Measurements from ENCODE around the gene LAMA5. TPM values are rescaled to one million over a fixed set of nuclear protein-coding genes. Genes with fewer than 3 reads are reported as not detected.

Gene LAMA5
- total RNA-seq, 1 donor from 2014 or later = 34.5 TPM

DNA sequence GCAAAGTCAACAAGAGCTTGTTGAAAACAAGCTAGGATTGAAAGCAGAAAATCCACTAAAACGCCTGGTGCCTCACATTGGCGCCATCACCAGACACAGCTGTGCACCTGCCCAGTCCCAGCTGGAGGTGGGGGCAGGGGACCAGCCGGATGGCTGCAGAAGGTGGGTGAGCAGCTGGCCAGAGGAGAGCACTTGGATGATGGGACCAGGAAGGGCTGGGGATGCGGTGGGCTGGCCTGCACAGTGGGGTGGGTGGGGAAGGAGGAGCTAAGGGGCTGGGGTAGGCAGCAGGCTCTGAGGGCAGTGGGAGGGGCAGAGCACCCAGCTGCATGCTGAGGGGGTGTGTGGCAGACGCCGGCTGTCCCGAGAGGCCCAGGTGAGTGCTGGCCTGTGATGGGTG, 32.9 kb upstream of the LAMA5 start:
- DNase-seq (ENCODE audit: low spot score) = no peak
- TF ChIP-seq, protein P1, sequence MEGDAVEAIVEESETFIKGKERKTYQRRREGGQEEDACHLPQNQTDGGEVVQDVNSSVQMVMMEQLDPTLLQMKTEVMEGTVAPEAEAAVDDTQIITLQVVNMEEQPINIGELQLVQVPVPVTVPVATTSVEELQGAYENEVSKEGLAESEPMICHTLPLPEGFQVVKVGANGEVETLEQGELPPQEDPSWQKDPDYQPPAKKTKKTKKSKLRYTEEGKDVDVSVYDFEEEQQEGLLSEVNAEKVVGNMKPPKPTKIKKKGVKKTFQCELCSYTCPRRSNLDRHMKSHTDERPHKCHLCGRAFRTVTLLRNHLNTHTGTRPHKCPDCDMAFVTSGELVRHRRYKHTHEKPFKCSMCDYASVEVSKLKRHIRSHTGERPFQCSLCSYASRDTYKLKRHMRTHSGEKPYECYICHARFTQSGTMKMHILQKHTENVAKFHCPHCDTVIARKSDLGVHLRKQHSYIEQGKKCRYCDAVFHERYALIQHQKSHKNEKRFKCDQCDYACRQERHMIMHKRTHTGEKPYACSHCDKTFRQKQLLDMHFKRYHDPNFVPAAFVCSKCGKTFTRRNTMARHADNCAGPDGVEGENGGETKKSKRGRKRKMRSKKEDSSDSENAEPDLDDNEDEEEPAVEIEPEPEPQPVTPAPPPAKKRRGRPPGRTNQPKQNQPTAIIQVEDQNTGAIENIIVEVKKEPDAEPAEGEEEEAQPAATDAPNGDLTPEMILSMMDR (IDR thresholded peaks at IDR 0.05; ENCODE audit: unreplicated experiment) = no peak
- peaks cover 4% of the 10 kb centered on the region for H3K36me3 Mint-ChIP-seq (ENCODE audit: low read depth, unreplicated experiment)
- H3K27me3 Mint-ChIP-seq (ENCODE audit: unreplicated experiment) = peaks cover 6% of the 10 kb centered on the region
- no peak overlapping the region for H3K4me3 Mint-ChIP-seq (ENCODE audit: unreplicated experiment)
- H3K27ac Mint-ChIP-seq (ENCODE audit: unreplicated experiment) = no peak overlapping the region
- H3K9me3 Mint-ChIP-seq (ENCODE audit: unreplicated experiment) = no peaks in the 10 kb centered on the region
- H3K4me1 Mint-ChIP-seq (ENCODE audit: unreplicated experiment) = no peaks in the 10 kb centered on the region

DNA sequence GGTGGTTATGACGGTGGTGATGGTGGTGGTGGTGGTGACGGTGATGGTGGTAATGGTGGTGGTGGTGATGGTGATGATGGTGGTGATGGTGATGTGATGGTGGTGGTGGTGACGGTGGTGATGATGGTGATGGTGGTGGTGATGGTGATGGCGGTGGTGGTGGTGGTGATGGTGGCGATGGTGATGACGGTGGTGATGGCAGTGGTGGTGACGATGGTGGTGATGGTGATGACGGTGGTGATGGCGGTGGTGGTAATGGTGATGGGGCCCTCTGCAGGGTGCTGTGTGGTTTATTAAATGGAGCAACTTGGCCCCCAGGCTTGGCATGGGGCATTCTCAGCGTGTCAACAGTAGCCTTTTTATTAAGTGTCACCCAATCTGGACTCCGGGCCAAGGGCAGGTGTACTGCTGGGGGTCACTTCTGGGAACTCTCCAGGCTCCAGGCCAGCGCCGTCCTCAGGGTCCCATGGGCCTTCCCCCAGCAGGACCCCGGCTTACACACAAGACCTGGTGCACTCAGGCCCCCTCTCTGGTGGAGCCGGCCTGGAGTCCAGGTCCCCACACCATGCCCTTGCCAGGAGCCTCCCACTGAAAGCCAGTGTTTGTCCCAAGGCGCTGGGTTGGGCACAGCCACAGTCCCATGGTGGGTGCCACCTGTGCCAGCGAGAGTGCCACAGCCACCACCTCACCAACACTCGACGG, 31.2 kb upstream of the LAMA5 start:
- H3K27me3 Mint-ChIP-seq (ENCODE audit: unreplicated experiment) = peaks cover 9% of the 10 kb centered on the region
- no peaks in the 10 kb centered on the region for H3K4me1 Mint-ChIP-seq (ENCODE audit: unreplicated experiment)
- no peak overlapping the region for H3K27ac Mint-ChIP-seq (ENCODE audit: unreplicated experiment)
- DNase-seq (ENCODE audit: low spot score) = no peak
- TF ChIP-seq, protein P1 (IDR thresholded peaks at IDR 0.05; ENCODE audit: unreplicated experiment) = no peak
- peaks cover 4% of the 10 kb centered on the region for H3K36me3 Mint-ChIP-seq (ENCODE audit: low read depth, unreplicated experiment)
- no peaks in the 10 kb centered on the region for H3K9me3 Mint-ChIP-seq (ENCODE audit: unreplicated experiment)
- no peak overlapping the region for H3K4me3 Mint-ChIP-seq (ENCODE audit: unreplicated experiment)

DNA sequence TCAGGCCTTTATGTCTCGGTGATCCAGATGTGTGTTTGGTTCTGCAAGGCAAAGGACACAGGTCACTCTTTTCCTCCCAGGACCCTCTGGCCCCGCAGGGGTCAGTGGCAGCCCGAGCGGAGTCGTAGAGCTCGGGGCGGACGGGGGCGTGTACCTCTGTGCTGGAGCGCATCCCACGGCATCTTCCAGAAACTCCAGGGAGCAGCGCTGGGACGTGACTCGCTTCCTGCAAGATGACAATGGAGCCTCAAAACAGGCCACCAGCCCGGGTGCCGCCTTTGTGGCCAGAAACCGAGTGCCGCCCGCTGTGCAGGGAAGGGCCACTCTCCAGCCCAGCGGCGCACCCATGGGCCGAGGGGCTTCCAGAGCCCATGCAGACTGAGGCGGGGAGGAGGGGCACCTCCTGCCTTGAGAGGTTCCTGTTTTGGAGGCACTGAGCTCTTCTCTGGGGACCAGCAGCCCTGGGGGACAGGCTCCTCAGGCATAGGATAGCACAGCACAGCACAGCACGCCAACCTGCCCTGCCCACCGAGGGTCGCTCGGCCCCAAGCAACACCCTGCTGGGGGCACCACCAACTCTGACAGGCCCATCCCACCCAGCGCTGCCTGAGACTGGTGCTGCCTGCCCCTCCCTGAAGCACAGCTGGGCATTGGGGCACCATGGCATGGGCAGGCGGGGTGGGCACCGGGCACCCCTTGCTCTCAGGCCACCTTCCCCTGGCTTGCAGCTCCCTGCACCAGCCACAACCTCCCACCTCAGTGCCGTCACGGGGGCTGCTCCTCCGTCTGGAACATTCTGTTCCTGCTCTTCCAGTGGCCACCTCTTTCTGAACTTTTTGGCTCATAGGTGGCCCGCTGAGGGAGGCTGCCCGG, 29.5 kb upstream of the LAMA5 start:
- no peak overlapping the region for H3K4me3 Mint-ChIP-seq (ENCODE audit: unreplicated experiment)
- no peaks in the 10 kb centered on the region for H3K4me1 Mint-ChIP-seq (ENCODE audit: unreplicated experiment)
- peaks cover 9% of the 10 kb centered on the region for H3K27me3 Mint-ChIP-seq (ENCODE audit: unreplicated experiment)
- DNase-seq (ENCODE audit: low spot score) = no peak
- TF ChIP-seq, protein P1 (IDR thresholded peaks at IDR 0.05; ENCODE audit: unreplicated experiment) = no peak
- H3K9me3 Mint-ChIP-seq (ENCODE audit: unreplicated experiment) = no peaks in the 10 kb centered on the region
- peaks cover 4% of the 10 kb centered on the region for H3K36me3 Mint-ChIP-seq (ENCODE audit: low read depth, unreplicated experiment)
- H3K27ac Mint-ChIP-seq (ENCODE audit: unreplicated experiment) = no peak overlapping the region

DNA sequence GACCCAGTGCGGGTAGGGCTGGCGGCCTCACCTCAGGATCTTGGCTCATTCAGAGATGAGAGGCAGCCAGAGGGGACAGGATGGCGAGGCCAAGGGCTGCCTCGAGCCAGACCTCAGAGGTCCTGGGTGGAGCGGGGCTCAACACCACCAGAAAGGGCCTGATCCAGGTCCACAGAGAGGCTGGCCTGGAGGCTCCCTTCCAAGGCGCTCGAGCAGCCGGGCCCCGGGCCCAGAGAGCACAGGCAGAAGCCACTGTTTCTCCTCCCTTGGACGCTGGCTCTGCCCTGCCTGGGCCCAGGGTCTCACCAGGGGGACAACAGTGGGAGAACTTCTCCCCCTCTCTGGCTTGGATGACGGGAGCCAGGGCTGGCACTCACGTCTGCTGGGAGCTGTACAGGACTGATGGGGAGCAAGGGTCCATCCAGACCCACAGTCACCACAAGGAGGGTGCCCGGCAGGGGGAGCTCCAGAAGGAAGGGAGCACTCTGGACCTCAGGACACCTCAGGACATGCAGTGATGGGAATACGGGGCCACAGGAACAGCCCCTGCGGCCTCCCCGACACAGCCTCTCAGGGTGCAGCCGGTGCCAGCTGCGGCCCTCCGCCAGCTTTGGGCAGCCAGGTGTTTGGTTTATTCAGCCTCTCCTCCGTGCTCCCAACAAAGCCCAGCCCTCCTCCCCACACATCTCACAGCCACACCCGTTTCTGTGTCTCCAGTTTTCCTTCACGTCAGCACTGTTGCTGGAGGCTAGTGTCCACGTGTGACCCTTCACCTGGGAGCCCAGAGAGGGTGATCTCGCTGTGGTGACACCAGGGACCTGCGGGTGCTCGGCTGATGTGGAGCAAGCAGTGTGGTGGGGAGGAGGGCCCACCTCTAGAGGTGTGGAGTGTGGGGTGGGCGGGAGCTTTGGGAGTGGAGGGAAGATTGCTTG, 28.5 kb upstream of the LAMA5 start:
- H3K36me3 Mint-ChIP-seq (ENCODE audit: low read depth, unreplicated experiment) = peaks cover 5% of the 10 kb centered on the region
- no peak for DNase-seq (ENCODE audit: low spot score)
- TF ChIP-seq, protein P1 (IDR thresholded peaks at IDR 0.05; ENCODE audit: unreplicated experiment) = no peak
- no peak overlapping the region for H3K27ac Mint-ChIP-seq (ENCODE audit: unreplicated experiment)
- H3K4me3 Mint-ChIP-seq (ENCODE audit: unreplicated experiment) = no peak overlapping the region
- no peaks in the 10 kb centered on the region for H3K4me1 Mint-ChIP-seq (ENCODE audit: unreplicated experiment)
- H3K27me3 Mint-ChIP-seq (ENCODE audit: unreplicated experiment) = peaks cover 7% of the 10 kb centered on the region
- H3K9me3 Mint-ChIP-seq (ENCODE audit: unreplicated experiment) = no peaks in the 10 kb centered on the region
